NCI-H82 treated with DMSO at 0.1 percent for 48 hours (cell line): ENCODE measurements around the gene NMRK2.

ENCODE experiments used
- DNase-seq: peaks from one replicate; lab custom pipeline; 2025; ENCODE audit not compliant: unreplicated experiment; lab: John Stamatoyannopoulos, UW

The NMRK2 gene

GRCh38 chr19:3981373-3981735 lies 48.5 kb downstream of the NMRK2 start:
- no peak for DNase-seq

- no peak for DNase-seq
Measured at GRCh38 chr19:3981736-3982681, 49.1 kb downstream of the NMRK2 start.

GRCh38 chr19:3982701-3983541 lies 50.1 kb downstream of the NMRK2 start:
- no peak for DNase-seq

- no peak for DNase-seq
Measured at GRCh38 chr19:3983542-3983914, 50.7 kb downstream of the NMRK2 start.

GRCh38 chr19:3983936-3984583 lies 51.2 kb downstream of the NMRK2 start:
- DNase-seq: no peak

GRCh38 chr19:3984584-3984907 lies 51.7 kb downstream of the NMRK2 start:
- DNase-seq: no peak

GRCh38 chr19:3984908-3985642 lies 52.2 kb downstream of the NMRK2 start, which contains the start of gene EEF2:
Gene EEF2, minus strand, starts transcription at chr19:3985463. Its CDS starts 83 bp downstream, at chr19:3985380.
- DNase-seq: peak; percentile 28

GRCh38 chr19:3985643-3986259 lies 52.9 kb downstream of the NMRK2 start:
- no peak for DNase-seq

GRCh38 chr19:3986260-3987041 lies 53.6 kb downstream of the NMRK2 start:
- peak; percentile 49 for DNase-seq

GRCh38 chr19:3987619-3988371 lies 54.9 kb downstream of the NMRK2 start:
- DNase-seq: peak; percentile 44

GRCh38 chr19:3990815-3991117 lies 57.9 kb downstream of the NMRK2 start:
- no peak for DNase-seq
